KBM-7 (cell line): ENCODE results near the gene ERBB4.

Source experiments
- DNase-seq: peaks from one replicate; pipeline ENCODE4 v3.0.0-alpha.2; 2015
- in situ Hi-C: fragments of 300-500 bp; cut with MboI; formaldehyde crosslinking; loops from 2 replicates; pipeline ENCODE4 v1.14.3; 2020; ENCODE audit warnings: low sequenced_read_pairs, low pct_unique_long_range_greater_than_20kb, mixed read lengths

The ERBB4 gene

DNA sequence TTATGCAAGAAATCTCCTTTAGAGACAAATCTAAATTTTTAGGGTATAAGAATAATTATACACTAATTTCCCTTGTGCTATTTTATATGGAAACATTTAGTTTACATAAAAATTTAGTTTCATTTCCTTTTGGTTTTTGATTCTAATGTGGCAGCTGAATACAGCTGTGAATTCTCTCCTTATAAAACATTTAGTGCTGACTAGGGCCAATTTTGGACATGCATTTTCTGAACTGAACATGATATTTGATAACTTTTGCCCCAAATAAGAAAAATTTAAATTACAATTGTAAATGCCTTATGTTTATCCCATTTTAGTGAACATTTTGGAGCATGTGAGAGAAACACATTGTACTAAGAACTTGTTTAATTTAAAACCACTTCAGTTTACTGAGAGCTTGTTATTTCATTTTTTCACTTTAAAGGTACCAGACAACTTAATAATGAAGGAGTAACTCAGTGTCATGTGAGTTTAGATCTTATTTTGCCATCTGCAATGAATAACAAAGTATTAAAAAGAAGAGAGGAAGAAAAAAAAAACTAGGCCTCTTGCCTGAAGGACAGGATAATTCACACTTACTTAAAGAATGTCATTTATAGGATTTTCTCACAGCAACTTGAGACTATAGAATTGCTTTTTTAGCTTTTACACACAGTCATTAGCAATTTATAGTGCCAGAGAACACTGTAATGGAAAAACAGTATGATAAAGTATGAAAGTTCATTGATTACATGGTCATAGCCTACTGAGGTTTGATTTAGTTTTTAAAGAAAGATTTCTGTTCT, 209.7 kb downstream of the ERBB4 start:
- DNase-seq, result no peak
- in situ Hi-C loops, result no loop called here

DNA sequence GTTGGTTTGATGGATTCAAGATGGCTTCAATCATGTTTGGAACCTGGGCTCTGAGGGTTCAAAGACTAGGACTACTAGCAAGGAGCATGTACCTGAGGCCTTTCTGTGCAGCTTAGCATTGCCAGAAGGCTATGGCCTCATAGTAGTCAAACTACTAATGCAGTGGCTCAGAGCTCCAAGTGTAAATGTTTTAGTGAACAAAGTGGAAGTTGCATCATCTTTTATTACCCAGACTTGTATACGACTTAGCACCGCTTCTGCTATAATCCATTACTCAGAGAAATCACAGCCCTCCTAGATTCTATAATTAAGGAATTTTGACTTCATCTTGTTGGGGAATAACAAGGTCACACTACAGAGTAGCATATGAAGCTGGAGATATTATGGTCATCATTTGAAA, 210.5 kb downstream of the ERBB4 start:
- DNase-seq, result no peak
- in situ Hi-C loops, result no loop called here

DNA sequence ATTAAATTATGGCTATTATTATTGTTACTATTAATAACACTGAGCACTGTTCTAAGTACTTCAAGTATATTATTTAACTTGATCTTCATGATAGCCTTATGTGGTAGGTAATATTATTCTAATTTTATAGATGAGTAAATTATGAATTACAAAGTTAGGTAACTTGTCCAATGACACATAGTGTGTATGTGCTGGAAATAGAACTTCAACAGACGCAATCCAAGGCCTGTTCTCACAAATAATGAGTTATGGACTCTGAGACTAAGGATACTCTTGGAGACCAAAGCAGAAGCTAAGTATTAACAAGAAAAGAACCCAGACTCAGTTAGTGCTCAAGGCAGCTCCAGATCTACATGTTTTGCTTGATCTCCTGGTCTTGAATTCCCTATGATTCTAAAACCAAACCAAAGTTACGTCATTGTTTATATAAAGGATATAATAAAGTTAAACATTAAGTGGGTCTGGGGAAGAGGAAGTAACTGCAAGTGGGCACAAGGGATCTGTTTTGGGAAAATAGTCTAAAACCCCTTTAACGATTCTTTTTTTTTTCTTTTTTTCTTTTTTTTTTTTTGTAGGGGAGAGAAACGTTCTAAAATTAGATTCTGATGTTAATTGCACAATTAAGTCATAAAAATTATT, 211.3 kb downstream of the ERBB4 start:
- in situ Hi-C loops, result no loop called here
- no peak for DNase-seq

DNA sequence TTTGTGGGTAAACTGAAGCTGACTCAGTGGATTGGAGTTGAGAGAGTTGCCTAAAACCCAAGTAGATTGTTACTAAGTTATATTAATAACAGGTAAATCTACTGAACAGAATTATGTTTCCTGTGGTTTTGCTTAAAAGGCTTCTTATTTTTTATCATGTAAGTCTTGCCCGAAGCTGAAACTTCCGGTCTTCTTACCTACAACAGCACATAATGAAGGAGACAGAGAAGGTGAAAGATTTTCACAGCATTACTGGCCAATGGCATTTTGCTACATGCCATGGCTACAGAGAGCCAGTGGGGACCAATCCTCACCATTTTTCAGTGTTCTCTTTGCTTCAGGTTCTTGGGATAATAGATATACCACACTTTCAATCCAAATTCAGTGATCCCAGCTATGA, 220.0 kb downstream of the ERBB4 start:
- in situ Hi-C loops, result no loop called here
- no peak for DNase-seq

DNA sequence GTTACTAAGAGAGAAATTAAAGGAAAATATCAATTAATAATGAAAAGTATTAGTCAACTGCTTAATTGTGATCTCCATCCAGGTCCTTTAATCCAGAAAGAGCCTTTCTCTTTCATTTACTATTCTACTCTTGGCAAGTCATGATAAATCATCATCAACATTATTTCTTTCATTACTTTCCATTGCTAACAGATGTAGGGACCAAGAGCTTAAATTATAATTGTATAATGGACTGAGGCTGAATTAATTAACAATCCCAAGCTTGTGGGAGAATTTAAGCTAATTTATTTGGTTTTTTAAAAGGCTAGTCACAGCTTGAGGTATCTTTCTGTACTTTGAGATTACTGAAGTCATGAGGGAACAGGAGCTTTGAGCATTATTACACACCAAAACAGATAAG, 223.9 kb downstream of the ERBB4 start:
- DNase-seq, result no peak
- in situ Hi-C loops, result no loop called here

DNA sequence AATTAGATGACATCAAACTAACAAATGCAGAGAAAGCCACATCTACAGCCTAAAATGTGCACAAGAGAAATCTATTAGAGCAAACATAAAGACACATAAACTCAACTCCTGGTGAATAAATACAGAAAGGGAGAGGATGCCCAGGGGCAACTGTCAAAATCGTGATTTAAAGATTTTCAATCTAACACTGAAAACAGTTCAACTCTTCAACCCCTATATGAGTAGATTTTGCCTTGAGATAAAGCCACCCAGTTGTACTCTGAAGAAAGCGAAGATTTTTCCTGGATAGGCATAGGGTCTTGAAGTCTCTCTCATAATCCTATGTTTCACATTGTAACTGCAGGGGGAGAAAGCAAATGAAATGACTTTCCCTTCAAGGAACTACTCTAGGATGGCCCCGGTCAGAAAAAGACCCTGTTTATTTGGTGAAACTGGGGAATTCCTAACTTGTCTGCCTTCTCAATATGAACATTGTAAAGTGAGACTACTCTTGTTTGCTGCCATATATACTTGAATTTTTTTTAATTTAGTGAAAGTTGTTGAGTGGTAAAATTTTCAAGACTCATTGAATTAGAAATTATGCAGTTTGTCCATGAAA, 226.7 kb downstream of the ERBB4 start:
- in situ Hi-C loops, result no loop called here
- DNase-seq, result no peak

DNA sequence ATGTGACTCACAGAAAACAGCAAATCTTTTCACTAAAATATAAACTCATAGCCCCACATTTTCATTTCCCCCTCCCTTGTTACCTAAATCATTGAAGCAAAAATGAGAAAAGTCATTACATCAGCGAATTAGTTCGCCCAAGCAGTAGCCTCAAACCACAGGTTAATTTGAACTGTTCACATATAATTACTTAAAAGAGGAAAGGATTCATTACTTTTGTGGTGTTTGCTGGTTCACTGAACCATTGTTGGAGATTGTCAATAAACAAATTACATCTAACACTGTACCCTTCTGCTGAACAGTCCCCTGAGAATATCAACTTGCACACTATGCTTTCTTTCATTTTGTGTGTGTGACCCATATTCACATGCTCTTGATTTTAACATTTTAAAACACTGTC, 238.7 kb downstream of the ERBB4 start:
- in situ Hi-C loops, result no loop called here
- no peak for DNase-seq

DNA sequence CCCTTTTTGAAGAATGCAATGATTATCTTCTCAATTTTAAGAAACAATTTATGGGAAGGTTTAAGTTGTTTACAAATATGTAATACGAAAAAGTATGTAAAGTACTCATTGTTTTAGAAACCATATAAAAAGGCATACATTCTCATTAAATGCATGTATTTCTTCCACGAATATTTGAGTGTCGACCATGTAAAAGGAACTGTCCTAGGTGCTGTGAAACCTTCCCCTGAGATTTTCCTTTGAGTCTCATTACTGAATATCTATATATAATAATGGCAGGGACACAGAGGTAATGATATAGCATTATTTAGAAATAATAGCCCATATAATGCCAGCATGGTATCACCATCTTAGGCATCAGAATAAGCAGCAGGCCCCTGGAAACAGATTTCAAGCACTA, 239.3 kb downstream of the ERBB4 start:
- in situ Hi-C loops, result no loop called here
- DNase-seq, result no peak

DNA sequence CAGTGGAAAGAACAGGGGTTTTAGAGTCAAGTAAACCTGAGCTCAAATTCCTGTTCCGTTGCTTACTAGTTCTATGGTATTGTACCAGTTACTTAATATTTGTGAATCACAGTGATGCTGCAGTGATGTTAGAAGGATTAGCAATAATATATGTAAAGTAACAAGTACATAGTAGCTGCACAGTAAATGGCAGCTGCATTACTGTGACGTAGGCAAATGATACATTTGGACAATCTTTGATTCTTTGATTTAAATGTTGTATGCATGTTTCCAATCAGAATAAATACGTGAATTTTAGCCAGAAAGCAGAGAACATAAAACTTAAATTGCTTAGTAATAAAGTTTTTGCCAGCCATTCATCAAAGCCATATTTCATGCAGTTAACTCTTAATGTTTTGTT, 243.0 kb downstream of the ERBB4 start:
- no peak for DNase-seq
- in situ Hi-C loops, result no loop called here

DNA sequence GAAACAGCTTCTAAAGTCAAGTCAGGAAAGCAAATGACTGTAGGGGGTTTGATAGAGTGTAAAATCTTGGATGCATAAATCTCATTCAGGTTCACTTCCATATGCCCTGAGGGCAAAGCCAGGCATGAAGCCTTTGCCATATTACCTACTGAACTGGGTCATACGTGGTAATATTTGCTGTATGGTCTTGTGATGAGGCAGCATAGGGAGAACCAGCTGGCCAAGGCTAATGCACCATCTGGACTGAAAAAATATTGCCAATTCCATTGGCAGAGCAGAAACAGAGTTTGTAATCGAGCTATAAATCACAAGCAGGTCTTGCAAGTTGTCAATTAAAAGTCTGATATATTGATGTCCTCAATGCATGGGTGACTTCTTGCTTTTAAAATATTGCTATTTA, 243.8 kb downstream of the ERBB4 start:
- in situ Hi-C loops, result no loop called here
- no peak for DNase-seq

DNA sequence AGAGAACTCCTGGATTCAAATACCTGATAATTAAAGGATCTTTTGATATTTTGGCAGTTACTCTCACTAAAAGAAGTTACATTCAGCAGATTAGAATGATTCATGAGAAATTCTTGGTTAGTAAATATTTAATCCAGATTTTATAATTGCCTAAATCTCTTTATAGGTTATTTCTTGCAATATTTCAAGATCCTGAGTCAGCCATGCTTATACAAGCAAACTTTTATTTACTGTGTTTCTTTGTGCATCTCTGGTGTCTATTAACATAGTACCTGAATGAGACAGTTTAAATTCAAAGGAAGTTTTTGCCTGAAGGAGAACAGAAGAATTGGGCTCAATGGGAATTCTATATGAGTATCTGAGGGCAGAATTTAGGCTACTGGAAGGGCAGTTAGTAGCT, 249.3 kb downstream of the ERBB4 start:
- DNase-seq, result no peak
- in situ Hi-C loops, result no loop called here

DNA sequence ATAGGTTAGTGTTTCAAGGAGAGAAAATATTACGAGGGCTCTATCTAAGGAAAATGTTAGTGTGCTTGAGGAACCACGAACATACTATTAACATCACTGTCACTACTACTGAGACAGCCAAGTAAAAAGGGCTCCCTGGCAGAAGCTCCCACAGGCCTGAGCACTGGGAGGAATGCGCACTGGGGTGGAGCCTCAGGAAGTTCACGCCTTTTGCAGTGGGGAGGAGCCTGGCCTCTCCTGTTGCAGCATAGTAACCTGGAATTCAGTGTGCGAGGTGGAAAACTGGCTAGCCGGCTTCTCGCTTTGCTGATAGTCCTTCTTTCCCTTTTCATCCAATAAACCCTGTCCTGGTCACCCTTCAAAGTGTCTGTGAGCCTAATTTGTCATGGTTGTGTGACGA, 250.3 kb downstream of the ERBB4 start:
- DNase-seq, result no peak
- in situ Hi-C loops, result no loop called here

DNA sequence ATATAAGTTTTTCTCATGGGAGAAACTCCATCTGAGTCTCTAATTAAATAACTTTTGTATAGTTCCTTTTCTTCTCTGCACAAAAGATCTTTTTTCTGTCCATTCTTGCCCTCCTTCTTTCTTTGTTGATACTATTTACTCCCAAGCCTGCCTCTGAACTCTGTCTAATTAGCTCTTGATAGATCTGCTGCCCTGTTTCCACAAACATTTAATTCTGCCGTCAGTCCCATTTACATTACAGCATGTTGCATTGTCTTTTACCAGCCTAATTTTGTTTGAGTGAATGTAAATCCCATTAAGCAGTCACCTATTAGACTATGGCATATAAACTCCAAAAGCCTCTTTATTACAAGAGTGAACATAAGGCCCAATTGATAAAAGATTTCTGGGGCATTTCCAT, 254.4 kb downstream of the ERBB4 start:
- no peak for DNase-seq
- in situ Hi-C loops, result no loop called here

DNA sequence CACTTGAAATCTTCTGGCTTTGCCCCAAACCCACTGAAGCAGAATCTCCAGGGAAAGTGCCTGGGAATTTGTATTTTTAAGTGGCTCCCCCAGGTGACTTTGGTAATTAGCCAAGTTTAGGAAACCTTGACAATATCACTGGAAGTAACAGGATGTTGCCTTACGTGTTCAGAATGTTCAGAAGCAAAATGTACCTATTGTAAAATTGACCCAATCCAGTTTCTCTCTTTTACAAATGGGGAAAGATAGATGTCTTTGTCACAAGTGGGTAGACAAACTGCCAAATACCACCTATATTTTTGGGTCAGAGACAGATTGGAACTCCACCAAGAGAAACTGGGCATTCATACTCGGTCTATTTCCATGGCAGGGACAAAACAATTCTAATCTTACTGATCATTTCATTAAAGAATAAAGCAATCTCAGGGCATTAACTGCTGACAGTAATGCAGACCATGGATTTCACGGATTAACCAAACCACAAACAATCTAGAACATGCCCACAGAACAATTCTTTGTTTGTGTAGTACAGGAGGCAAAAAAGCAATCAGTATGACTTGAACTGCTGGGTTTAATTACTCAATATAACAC, 255.8 kb downstream of the ERBB4 start:
- DNase-seq, result no peak
- in situ Hi-C loops, result no loop called here

DNA sequence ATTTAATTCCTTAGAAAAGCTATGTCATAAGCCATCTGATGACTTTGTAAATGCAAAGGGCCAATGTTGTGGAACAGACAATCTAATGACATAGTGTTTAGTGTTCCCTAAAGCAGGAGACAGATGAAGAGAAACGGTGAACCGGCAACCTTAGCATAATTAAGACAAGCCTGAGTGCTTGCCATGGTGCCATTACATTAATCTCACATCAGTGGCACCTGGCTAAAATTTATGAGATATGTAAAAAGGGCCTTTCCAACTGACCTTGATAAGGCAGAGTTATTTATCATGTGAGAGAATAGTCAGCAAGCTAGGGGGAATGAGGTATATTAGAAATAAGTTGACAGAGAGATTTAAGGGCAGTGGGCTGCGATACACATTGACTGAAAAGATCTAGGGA, 261.8 kb downstream of the ERBB4 start:
- no peak for DNase-seq
- in situ Hi-C loops, result no loop called here

DNA sequence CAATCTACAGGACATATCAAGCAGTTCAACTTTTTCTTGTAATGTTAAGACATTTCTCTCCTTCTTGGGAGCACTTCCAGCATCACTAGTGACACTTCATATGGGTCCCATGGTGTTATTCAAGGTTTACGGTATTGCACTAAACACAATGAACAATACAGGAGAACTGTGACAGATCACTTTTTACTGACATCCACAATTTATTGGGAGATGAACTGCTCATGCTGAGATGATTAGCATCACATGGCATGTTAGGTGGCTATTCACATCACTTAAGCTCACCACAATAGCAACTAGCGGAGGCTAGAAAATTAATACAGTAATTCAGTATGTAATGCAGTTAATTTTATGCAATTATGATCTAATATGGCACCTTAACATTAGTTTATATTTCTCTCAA, 264.4 kb downstream of the ERBB4 start:
- in situ Hi-C loops, result no loop called here
- DNase-seq, result no peak

DNA sequence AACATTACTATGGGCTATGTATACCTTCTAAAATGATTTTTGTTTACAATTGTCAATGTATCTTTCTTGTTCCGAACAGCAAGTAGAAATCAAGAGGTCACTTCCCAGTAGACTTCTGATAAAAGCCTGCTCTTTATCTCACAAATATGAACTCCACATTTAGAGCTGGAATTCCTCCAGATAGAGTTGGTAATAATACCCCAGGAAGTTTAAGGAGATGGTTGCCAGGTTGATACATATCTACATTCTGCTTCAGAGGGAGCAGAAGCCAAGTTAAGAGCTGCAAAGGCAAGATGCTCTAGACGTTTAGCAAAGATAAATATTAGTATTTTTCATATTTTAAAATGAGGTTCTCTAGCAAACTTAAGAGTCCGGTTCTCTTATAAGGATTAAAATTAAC, 267.0 kb downstream of the ERBB4 start:
- in situ Hi-C loops, result no loop called here
- DNase-seq, result no peak

DNA sequence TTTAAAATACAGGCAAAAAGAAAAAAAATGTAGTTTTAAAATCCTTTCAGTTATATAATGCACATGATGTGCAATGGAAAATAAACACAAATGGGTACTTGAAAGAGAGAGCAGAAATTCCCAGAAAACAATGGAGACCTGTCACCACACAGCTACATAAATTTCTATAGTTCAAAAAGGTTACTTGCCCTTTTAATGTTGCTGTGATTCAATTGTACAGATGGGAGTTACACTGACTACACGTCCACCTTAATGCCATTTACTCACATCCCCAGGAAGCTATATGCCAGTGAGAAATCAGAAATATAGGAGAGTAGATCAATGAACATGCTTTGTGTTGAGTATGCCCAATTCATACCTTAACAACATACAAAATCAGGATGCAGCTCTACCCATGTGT, 269.6 kb downstream of the ERBB4 start:
- no peak for DNase-seq
- in situ Hi-C loops, result no loop called here

DNA sequence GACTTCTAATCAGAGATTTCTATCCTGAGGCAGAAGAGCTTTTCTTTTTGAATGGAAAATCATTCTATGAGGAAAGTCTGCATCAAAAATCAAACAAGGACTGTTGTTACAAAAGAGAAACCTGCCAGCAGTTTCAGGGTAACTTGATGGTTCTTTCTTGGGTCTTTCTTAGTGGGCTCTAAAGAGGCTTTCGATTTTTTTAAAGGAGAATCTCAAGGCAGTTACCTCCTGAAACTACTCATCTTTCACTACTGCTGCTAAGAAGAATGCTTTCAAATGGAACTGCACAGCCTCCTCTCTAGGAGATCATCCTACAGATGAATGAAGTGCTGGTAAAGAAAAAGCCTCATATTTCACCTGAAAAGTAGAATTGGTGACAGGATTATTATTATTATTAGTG, 272.3 kb downstream of the ERBB4 start:
- DNase-seq, result no peak
- in situ Hi-C loops, result no loop called here

DNA sequence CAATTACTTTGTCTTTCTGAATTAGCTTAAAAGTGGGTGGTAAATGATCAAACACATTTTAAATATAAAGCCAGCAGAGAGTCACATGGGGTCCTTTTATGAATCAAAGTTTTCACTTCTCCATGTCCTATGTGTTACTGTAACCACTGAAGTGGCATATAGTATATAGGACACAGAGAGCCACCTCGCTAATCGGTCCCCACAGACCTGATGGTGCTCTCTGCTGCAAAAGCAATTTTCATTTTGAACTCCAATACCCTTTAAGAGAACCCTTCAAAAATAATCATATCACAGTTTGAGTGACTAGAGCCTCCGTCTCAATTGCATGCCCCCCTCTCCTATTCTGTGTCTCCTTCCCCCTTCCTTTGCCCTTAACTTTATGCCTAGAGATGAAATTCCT, 272.8 kb downstream of the ERBB4 start:
- no peak for DNase-seq
- in situ Hi-C loops, result no loop called here
